Measurements from ENCODE around the gene VPS26A. TPM values are rescaled to one million over a fixed set of nuclear protein-coding genes. Genes with fewer than 3 reads are reported as not detected.

Gene VPS26A
- total RNA-seq, 1 donor from 2014 or later = 37.3 TPM

- intact Hi-C loops (cut with micrococcal nuclease) = no loop called here
- DNase-seq (no peak), ATAC-seq (no peak)
Measured at GRCh38 chr10:69213591-69214311, 89.8 kb downstream of the VPS26A start.

- no peak for DNase-seq
- ATAC-seq = no peak
- intact Hi-C loops (cut with micrococcal nuclease) = no loop called here
Measured at GRCh38 chr10:69214666-69215131, 90.7 kb downstream of the VPS26A start.

GRCh38 chr10:69215405-69216171 is 91.6 kb downstream of the VPS26A start:
- intact Hi-C loops (cut with micrococcal nuclease) = no loop called here
- ATAC-seq (no peak), DNase-seq (no peak)

- intact Hi-C loops (cut with micrococcal nuclease) = no loop called here
- DNase-seq (no peak), ATAC-seq (no peak)
Measured at GRCh38 chr10:69216577-69217118, 92.7 kb downstream of the VPS26A start.

- ATAC-seq (no peak), DNase-seq (no peak)
- intact Hi-C loops (cut with micrococcal nuclease) = no loop called here
Measured at GRCh38 chr10:69217119-69217754, 93.3 kb downstream of the VPS26A start.

- ATAC-seq (no peak), DNase-seq (no peak)
- intact Hi-C loops (cut with micrococcal nuclease) = no loop called here
Measured at GRCh38 chr10:69218831-69219230, 94.9 kb downstream of the VPS26A start.

- DNase-seq (no peak), ATAC-seq (no peak)
- intact Hi-C loops (cut with micrococcal nuclease) = no loop called here
Measured at GRCh38 chr10:69220041-69220451, 96.1 kb downstream of the VPS26A start, which contains the start of gene HKDC1. Gene HKDC1, plus strand, starts transcription at chr10:69220332. Its CDS starts 104 bp downstream, at chr10:69220436.

GRCh38 chr10:69220507-69220906 is 96.5 kb downstream of the VPS26A start:
- ATAC-seq = no peak
- DNase-seq = no peak
- intact Hi-C loops (cut with micrococcal nuclease) = no loop called here

Other genes starting within 250 kb of the VPS26A start
- gene DDX50, start 222.9 kb upstream of the VPS26A start, total RNA-seq = 20.4 TPM
- 20.0 TPM for gene DDX21, start 168.0 kb upstream of the VPS26A start, total RNA-seq
- 50.5 TPM for gene KIFBP, start 135.4 kb upstream of the VPS26A start, total RNA-seq
- 42.8 TPM for gene SRGN, start 36.1 kb upstream of the VPS26A start, total RNA-seq
- gene SUPV3L1, start 56.1 kb downstream of the VPS26A start, total RNA-seq = 40.2 TPM
- not detected for gene HKDC1, start 96.2 kb downstream of the VPS26A start, total RNA-seq
- 210 TPM for gene HK1, start 154.3 kb downstream of the VPS26A start, total RNA-seq